CD4-positive, alpha-beta T cell treated with Interferon alpha-2 for 1 hour (primary cell): Measurements from ENCODE around the gene TAF6.

Experiments
- DNase-seq, 2 donors: peaks; one replicate each; pipeline ENCODE4 v3.0.0-alpha.2; 2020 to 2022

The TAF6 gene

GRCh38 chr7:100064162-100064561 lies 55.0 kb downstream of the TAF6 start:
- no peak for DNase-seq

GRCh38 chr7:100063376-100063775 lies 55.8 kb downstream of the TAF6 start:
- no peak for DNase-seq

DNA sequence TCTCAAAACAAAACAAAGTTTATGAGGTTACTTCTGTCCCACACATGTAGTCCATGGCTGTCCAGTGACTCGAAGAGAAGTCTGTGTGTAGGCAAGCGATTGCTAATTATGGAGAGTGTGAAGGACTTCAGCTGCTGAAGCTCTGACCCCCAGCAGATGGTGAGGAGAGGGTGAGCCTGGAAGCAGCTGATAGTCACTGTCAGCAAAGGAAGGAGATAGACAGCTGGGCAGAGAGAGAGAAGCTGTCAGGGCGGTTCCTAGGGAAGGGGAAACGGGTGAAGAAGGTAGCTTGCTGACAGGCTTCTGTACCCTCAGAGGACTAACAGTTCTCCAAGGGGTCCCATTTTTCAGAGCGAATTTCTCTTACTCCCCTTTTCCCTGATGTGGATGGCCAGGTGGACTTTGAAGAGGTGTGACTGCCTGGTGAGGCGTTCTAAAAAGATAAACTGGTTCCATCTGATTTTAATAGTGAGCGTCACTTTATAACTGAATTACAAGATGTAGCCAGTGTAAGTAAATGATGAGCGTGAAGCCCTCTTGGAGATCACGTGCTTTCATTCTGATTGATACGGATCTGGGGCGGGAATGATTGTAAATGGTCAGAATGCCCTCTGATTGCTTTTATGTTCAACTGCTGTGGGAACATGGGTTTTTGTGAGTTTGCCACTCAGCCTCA lies 57.5 kb downstream of the TAF6 start:
- no peak for DNase-seq

DNA sequence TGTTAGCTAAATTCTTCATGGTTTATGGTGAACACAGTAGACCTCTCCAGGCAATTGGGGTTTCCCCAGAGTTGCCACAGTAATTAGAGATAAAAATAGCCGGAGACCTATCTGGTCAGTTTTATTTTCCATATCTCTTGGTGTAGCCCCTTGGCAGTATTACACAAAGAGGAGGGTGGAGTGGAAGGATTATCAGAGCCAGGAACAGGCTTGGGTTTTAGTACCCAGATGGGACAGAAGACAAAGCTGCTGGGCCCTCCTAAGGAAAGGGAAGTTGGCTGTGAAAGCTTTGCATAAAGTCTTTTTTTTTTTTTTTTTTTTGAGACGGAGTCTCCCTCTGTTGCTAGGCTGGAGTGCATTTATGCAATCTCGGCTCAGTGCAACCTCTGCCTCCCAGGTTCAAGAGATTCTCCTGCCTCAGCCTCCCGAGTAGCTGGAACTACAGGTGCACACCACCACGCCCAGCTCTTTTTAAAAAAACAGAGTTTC lies 59.9 kb downstream of the TAF6 start:
- DNase-seq = no peak
